Keratinocyte (primary cell): ENCODE results near the gene MGAT1. TPM values are rescaled to one million over a fixed set of nuclear protein-coding genes. Genes with fewer than 3 reads are reported as not detected.

Experiments
- DNase-seq: peaks from one replicate; pipeline ENCODE4 v3.0.0-alpha.2; 2011; ENCODE audit warnings: low read depth, missing footprints, low spot score
- FAIRE-seq: peaks from 2 replicates; lab custom pipeline; 2011; peaks lifted over from hg19 to GRCh38; lab: Jason Lieb, UNC
- H2AFZ ChIP-seq: 2 replicates; pipeline ENCODE4 v1.6.0; 2012; ENCODE audit warnings: low read length, control low read depth, inconsistent platforms; ENCODE audit not compliant: control insufficient read depth
- H3K27ac ChIP-seq: 2 replicates; pipeline ENCODE4 v1.5.1; 2011; ENCODE audit warnings: low read length; ENCODE audit not compliant: control insufficient read depth, insufficient read depth
- H3K27me3 ChIP-seq: 3 replicates; pipeline ENCODE4 v1.6.0; 2011; ENCODE audit warnings: low read length; ENCODE audit not compliant: control insufficient read depth, insufficient read depth; ENCODE audit errors: extremely low read depth
- H3K36me3 ChIP-seq, 2 experiments: 2 replicates in 1 of 2; 3 replicates in 1 of 2; pipeline ENCODE4 v1.5.1; 2011; ENCODE audit warnings: low read length in 2 of 2, mild to moderate bottlenecking in 1 of 2; ENCODE audit not compliant: control insufficient read depth in 2 of 2, insufficient read depth in 2 of 2; ENCODE audit errors: extremely low read depth in 1 of 2
- H3K4me1 ChIP-seq: 3 replicates; pipeline ENCODE4 v1.5.1; 2011; ENCODE audit warnings: low read length; ENCODE audit not compliant: control insufficient read depth, insufficient read depth; ENCODE audit errors: extremely low read depth
- H3K4me2 ChIP-seq: 3 replicates; pipeline ENCODE4 v1.6.0; 2011; ENCODE audit warnings: low read depth, low read length; ENCODE audit not compliant: control insufficient read depth, insufficient read depth; ENCODE audit errors: extremely low read depth
- H3K4me3 ChIP-seq, 3 experiments: fragments of 200-600 bp in 1 of 3; sonication (generic) in 1 of 3; 2 replicates in 2 of 3; 3 replicates in 1 of 3; pipeline ENCODE4 v1.5.1; 2011 to 2016; ENCODE audit warnings: low read length in 3 of 3, mild to moderate bottlenecking in 3 of 3, control low read depth in 2 of 3, inconsistent platforms in 1 of 3, low read depth in 1 of 3, mixed read lengths in 1 of 3, mixed run types in 1 of 3, moderate library complexity in 1 of 3; ENCODE audit not compliant: control insufficient read depth in 2 of 3, insufficient read depth in 2 of 3; ENCODE audit errors: extremely low read depth in 1 of 3
- H3K79me2 ChIP-seq: 2 replicates; pipeline ENCODE4 v1.6.0; 2012; ENCODE audit warnings: low read length; ENCODE audit not compliant: control insufficient read depth, insufficient read depth
- H3K9ac ChIP-seq: 3 replicates; pipeline ENCODE4 v1.6.0; 2011; ENCODE audit warnings: low read length; ENCODE audit not compliant: control insufficient read depth, insufficient read depth; ENCODE audit errors: extremely low read depth
- H3K9me1 ChIP-seq: 3 replicates; pipeline ENCODE4 v1.6.0; 2011; ENCODE audit warnings: low read length; ENCODE audit not compliant: control insufficient read depth, insufficient read depth; ENCODE audit errors: extremely low read depth
- H3K9me3 ChIP-seq: 2 replicates; pipeline ENCODE4 v1.5.1; 2012; ENCODE audit warnings: low read depth, low read length; ENCODE audit not compliant: control insufficient read depth
- H4K20me1 ChIP-seq: 3 replicates; pipeline ENCODE4 v1.6.0; 2011; ENCODE audit warnings: low read length; ENCODE audit not compliant: control insufficient read depth, insufficient read depth; ENCODE audit errors: extremely low read depth
- EZH2 ChIP-seq: IDR thresholded peaks from one replicate; pipeline ENCODE4 v1.6.1; 2012; ENCODE audit warnings: inconsistent platforms, mild to moderate bottlenecking, low read length, moderate library complexity
- dilution Hi-C: fragments of 300-500 bp; cut with MboI; formaldehyde crosslinking; loops from one replicate; pipeline ENCODE4 v1.7.0; 2020; ENCODE audit warnings: low sequenced_read_pairs; ENCODE audit not compliant: extremely low pct_ligation_motif_present
- polyA plus RNA-seq, 5 experiments: library from polyadenylated mRNA; depleted of rRNA in 3 of 5; stranded (reverse) in 3 of 5; stranded (forward) in 1 of 5; unstranded in 1 of 5; fragments of >200 nt; gene quantifications; 1 replicate in 1 of 5; 2 replicates in 3 of 5; 3 replicates in 1 of 5; pipeline versions ENCODE4 v1.2.1 to v1.2.3, GENCODE V29; 2011 to 2012; ENCODE audit warnings: missing spikeins in 2 of 5, low read depth in 1 of 5, low replicate concordance in 1 of 5
- TF ChIP-seq, protein P1 (sequence below), 3 experiments: IDR thresholded peaks in 1 of 3; conservative IDR thresholded peaks in 1 of 3; optimal IDR thresholded peaks in 1 of 3; 2 replicates in 2 of 3; 3 replicates in 1 of 3; pipeline versions ENCODE3 to v1.5.1; 2011; ENCODE audit warnings: low read length in 3 of 3, mild to moderate bottlenecking in 3 of 3, moderate library complexity in 2 of 3, control low read depth in 1 of 3, inconsistent platforms in 1 of 3; ENCODE audit not compliant: insufficient read depth in 2 of 3; ENCODE audit errors: extremely low read depth in 1 of 3

MGAT1 gene
- polyA plus RNA-seq, 1 donor (not counting 4 experiments of a cell fraction or from before 2014, with no cell fraction given) = 80.3 TPM

GRCh38 chr5:180837478-180837877 lies 34.9 kb upstream of the MGAT1 start:
- Histone ChIP-seq H3K9ac (no peak overlapping the region), H2AFZ (no peak overlapping the region), H3K9me3 (no peaks in the 10 kb centered on the region), H3K4me1 (peaks cover under 1% of the 10 kb centered on the region), H3K4me3 (no peak overlapping the region), H3K79me2 (peaks cover 2% of the 10 kb centered on the region), H3K27ac (no peak overlapping the region), H3K4me2 (no peak overlapping the region), H3K36me3 (peaks cover 0 to 8% of the 10 kb centered on the region in 2 experiments), H4K20me1 (no peaks in the 10 kb centered on the region), H3K9me1 (peaks cover 2% of the 10 kb centered on the region), H3K27me3 (no peaks in the 10 kb centered on the region)
- dilution Hi-C loops = no loop called here
- FAIRE-seq (no peak), DNase-seq (no peak)
- TF ChIP-seq EZH2 = no peak
- TF ChIP-seq, protein P1, sequence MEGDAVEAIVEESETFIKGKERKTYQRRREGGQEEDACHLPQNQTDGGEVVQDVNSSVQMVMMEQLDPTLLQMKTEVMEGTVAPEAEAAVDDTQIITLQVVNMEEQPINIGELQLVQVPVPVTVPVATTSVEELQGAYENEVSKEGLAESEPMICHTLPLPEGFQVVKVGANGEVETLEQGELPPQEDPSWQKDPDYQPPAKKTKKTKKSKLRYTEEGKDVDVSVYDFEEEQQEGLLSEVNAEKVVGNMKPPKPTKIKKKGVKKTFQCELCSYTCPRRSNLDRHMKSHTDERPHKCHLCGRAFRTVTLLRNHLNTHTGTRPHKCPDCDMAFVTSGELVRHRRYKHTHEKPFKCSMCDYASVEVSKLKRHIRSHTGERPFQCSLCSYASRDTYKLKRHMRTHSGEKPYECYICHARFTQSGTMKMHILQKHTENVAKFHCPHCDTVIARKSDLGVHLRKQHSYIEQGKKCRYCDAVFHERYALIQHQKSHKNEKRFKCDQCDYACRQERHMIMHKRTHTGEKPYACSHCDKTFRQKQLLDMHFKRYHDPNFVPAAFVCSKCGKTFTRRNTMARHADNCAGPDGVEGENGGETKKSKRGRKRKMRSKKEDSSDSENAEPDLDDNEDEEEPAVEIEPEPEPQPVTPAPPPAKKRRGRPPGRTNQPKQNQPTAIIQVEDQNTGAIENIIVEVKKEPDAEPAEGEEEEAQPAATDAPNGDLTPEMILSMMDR (optimal IDR thresholded peaks at IDR 0.05 in 1 of 3, IDR thresholded peaks at IDR 0.05 in 1 of 3, conservative IDR thresholded peaks at IDR 0.05 in 1 of 3; ENCODE audit: extremely low read depth in 1 of 3, insufficient read depth in 2 of 3, low read length in 3 of 3) = no peak

DNA sequence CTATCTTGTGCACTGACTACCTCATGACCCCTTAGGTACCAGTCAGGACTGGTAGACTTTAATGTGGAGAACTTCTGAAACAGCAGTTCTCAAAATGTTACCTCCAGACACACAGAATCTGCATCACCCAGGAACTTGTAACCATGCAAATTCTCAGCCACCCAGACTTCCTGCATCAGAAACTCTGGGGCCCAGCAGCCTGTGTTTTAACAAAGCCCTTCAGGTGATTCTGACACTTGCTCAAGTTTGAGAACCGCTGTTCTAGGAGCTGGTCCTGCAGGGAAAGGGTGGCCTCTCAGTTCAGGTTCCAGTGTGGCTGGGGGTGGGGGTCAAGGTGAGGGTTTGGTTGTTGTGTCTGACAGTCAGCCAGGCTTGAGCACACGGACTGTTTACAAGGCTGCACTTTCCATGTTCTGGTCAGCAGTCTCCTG lies 30.0 kb upstream of the MGAT1 start:
- no peak overlapping the region for H2AFZ ChIP-seq
- H3K4me3 ChIP-seq = no peak overlapping the region
- peaks cover 2% of the 10 kb centered on the region for H3K9me1 ChIP-seq
- no peaks in the 10 kb centered on the region for H3K9me3 ChIP-seq
- H3K4me2 ChIP-seq = peak overlapping the region; percentile 93
- peaks cover 0 to 8% of the 10 kb centered on the region in 2 experiments for H3K36me3 ChIP-seq
- DNase-seq (no peak), FAIRE-seq (no peak)
- peaks cover 6% of the 10 kb centered on the region for H3K79me2 ChIP-seq
- dilution Hi-C loops = no loop called here
- H3K27me3 ChIP-seq = no peaks in the 10 kb centered on the region
- no peak overlapping the region for H3K27ac ChIP-seq
- no peak overlapping the region for H3K9ac ChIP-seq
- H4K20me1 ChIP-seq = no peaks in the 10 kb centered on the region
- H3K4me1 ChIP-seq = peaks cover 16% of the 10 kb centered on the region
- TF ChIP-seq, protein P1 (optimal IDR thresholded peaks at IDR 0.05 in 1 of 3, IDR thresholded peaks at IDR 0.05 in 1 of 3, conservative IDR thresholded peaks at IDR 0.05 in 1 of 3; ENCODE audit: extremely low read depth in 1 of 3, insufficient read depth in 2 of 3, low read length in 3 of 3) = no peak
- TF ChIP-seq EZH2 = no peak
